SU-DHL-6 (cell line): ENCODE data around the gene RPL10L.

Experiments
- EZH2phosphoT487 ChIP-seq: fragments of 200-600 bp; sonication (generic), shearing (Covaris generic); conservative IDR thresholded peaks from 2 replicates; pipeline ENCODE4 v1.6.1; 2018; ENCODE audit warnings: mild to moderate bottlenecking, antibody characterized with exemption, low read length, moderate library complexity, mixed read lengths
- TF ChIP-seq, protein P1 (sequence below): fragments of 200-600 bp; sonication (generic); IDR thresholded peaks from one replicate; pipeline ENCODE4 v1.5.1; 2017; ENCODE audit warnings: antibody characterized with exemption, mild to moderate bottlenecking, low read length, moderate library complexity; ENCODE audit not compliant: insufficient read depth, poor library complexity, severe bottlenecking

- TF ChIP-seq, protein P1, sequence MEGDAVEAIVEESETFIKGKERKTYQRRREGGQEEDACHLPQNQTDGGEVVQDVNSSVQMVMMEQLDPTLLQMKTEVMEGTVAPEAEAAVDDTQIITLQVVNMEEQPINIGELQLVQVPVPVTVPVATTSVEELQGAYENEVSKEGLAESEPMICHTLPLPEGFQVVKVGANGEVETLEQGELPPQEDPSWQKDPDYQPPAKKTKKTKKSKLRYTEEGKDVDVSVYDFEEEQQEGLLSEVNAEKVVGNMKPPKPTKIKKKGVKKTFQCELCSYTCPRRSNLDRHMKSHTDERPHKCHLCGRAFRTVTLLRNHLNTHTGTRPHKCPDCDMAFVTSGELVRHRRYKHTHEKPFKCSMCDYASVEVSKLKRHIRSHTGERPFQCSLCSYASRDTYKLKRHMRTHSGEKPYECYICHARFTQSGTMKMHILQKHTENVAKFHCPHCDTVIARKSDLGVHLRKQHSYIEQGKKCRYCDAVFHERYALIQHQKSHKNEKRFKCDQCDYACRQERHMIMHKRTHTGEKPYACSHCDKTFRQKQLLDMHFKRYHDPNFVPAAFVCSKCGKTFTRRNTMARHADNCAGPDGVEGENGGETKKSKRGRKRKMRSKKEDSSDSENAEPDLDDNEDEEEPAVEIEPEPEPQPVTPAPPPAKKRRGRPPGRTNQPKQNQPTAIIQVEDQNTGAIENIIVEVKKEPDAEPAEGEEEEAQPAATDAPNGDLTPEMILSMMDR, result no peak
- no peak for TF ChIP-seq EZH2phosphoT487
Observed at GRCh38 chr14:46646796-46647195, 4.8 kb downstream of the RPL10L start.
